GM18505 (cell line): ENCODE results near the gene TEKT3.

ENCODE experiments used
- ATAC-seq: cut with Tn5 transposase; IDR thresholded peaks from one replicate; pipeline ENCODE4 v1.9.1; 2021; ENCODE audit not compliant: unreplicated experiment
- POLR2A ChIP-seq: IDR thresholded peaks from 4 replicates; pipeline ENCODE4 v1.6.1; 2011; ENCODE audit warnings: borderline replicate concordance; ENCODE audit not compliant: insufficient read depth, insufficient read length; ENCODE audit errors: extremely low read depth

TEKT3 gene

DNA sequence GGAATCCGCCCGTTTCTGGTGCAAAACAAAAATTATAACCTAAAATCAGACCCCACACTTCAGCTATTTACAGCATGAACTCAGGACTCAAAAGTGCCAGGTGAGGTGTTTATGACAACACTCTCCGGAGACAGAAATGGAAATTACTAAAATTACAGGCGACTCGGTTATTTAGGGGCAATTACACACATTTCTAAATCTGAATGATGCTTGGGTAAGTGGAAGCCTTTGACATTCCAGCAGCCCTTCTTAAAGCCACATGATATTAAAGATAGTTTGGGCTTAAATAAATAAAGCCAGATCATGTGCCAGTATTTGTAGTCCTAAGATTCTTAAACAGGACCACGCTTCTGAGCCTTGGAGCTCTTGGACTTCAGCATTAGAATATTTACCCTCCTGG is 39.6 kb downstream of the TEKT3 start:
- TF ChIP-seq POLR2A = no peak
- no peak for ATAC-seq

DNA sequence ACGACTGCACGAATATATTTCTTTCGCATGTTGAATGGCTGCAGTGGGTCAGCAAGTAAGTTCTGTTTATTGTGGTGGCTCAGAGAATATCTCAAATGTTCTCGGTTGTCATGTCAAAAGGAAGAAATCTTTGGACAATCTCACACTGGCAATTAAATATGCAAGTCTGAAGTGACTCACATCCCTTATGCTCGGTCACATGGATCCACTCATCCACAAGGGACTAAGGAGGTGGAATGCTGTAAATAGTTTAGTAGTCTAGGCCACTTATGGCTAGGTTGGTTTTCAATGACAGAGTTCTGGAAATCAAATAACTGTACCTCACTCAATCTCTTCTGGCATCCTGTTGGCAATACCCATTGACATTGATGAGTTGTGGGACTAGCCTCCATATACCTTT is 43.2 kb downstream of the TEKT3 start:
- TF ChIP-seq POLR2A = no peak

GRCh38 chr17:15293558-15293957 is 47.8 kb downstream of the TEKT3 start:
- ATAC-seq = no peak
- no peak for TF ChIP-seq POLR2A

More for the DNA sequence above, 43.2 kb downstream of the TEKT3 start:
- no peak for ATAC-seq

- ATAC-seq = no peak
- no peak for TF ChIP-seq POLR2A
Observed at GRCh38 chr17:15291674-15292361, 49.6 kb downstream of the TEKT3 start.

DNA sequence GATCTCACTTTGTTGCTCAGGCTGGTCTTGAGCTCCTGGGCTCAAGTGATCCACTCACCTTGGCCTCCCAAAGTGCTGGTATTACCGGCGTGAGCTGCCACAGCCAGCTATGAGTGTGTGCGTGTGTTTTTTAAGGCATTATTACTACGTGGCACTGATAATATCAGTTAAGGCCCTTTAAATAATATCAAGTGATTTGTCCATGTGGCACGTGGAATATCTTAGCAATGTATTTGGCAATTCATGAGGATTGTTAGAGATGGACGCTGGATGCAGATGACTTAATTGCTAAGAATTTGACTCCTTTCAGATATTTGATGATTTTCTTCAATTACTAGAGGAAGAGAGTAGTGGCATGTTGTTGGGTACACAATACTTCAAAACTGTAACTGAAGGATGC is 50.8 kb downstream of the TEKT3 start:
- no peak for ATAC-seq
- TF ChIP-seq POLR2A = no peak

DNA sequence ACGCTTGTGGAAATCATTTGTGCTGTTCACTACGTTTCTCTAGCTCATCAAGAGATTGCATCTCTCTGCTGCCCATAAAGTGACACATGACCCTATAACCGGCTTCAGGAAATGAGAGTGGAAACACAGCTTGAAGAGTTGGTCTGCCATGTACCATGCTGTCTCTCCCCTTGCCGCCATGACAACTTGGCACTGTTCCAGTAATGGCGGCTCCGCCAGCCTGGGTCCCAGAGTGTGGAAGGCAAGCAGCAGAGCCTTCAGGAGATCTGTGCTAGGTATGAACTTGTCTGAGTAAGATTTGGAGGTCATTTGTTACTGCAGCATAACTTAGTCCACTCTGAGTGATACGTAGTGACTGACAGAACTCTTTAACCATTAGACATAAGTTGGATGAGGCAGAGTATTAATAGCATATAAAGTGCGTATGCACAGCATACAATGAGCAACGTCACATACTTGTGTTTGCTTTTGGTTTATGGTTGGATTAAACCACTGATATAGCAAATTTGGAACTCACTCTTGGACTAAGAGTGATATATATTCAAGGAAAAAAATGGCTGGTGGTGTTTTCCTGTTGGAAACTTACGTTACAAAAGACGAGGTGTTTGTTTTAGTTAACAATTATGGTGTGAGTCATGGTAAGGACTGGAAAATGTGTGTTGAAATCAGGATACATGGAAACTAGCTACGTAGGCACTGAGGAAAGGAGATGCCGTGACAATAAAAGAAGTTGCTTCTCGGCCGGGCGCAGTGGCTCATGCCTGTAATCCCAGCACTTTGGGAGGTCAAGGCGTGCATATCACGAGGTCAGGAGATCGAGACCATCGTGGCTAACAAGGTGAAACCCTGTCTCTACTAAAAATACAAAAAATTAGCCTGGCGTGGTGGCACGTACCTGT is 51.9 kb downstream of the TEKT3 start:
- no peak for TF ChIP-seq POLR2A

DNA sequence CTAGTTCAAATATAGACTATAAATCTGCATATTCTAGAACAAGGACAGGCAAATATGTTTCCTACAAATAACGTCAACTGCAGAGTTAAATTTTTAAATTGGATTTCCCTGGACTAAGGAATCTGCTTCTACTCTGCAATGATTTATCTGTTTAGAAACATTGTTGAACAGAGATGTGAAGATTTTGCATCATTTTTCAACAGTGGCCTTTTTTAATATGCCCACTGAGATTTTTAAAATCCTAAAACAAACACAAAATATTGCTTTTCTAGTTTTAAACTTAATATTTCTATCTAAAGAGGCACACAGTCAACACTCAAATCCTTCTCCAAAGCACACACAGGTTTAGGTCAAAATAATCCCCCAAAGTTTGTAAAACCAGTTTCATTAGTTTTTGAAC is 52.5 kb downstream of the TEKT3 start:
- no peak for TF ChIP-seq POLR2A
- no peak for ATAC-seq

More for the DNA sequence above, 51.9 kb downstream of the TEKT3 start:
- no peak for ATAC-seq

GRCh38 chr17:15287538-15288267 is 53.7 kb downstream of the TEKT3 start:
- ATAC-seq = no peak
- no peak for TF ChIP-seq POLR2A

- TF ChIP-seq POLR2A = no peak
- no peak for ATAC-seq
Observed at GRCh38 chr17:15285466-15285865, 55.9 kb downstream of the TEKT3 start.

- ATAC-seq = no peak
- TF ChIP-seq POLR2A = no peak
Observed at GRCh38 chr17:15284537-15284936, 56.9 kb downstream of the TEKT3 start.

- no peak for ATAC-seq
- no peak for TF ChIP-seq POLR2A
Observed at GRCh38 chr17:15284107-15284506, 57.3 kb downstream of the TEKT3 start.

DNA sequence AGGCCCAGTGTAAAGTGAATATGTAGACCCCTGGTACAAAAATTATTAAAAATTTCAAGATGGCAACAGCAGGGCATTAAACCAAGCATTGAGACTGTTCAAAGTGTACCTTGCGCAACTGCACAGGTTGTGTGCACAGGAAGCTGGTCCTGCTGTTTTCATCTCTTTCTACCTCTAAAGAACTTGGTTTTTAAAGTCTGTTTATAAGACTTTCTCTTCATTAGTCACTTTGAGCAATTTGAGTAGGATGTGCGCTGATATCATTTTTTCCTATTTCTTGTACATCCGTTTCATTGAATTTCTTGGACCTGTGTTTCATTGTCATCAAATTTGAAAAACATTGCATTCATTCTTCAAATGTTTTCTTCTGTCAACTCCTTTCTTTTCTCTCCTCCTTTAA is 59.5 kb downstream of the TEKT3 start:
- ATAC-seq = no peak
- no peak for TF ChIP-seq POLR2A

- ATAC-seq = no peak
- no peak for TF ChIP-seq POLR2A
Observed at GRCh38 chr17:15278924-15279477, 62.4 kb downstream of the TEKT3 start.
